ENCODE results near the gene C1orf105. TPM values are rescaled to one million over a fixed set of nuclear protein-coding genes. Genes with fewer than 3 reads are reported as not detected.

The C1orf105 gene
- total and polyA plus RNA-seq, 2 donors = 2.9 TPM; not detected in 1

- no peaks in the 10 kb centered on the region for H3K36me3 ChIP-seq (ENCODE audit: insufficient read depth)
- no peak overlapping the region for H3K4me3 ChIP-seq (ENCODE audit: low read depth, low read length)
- no peak for DNase-seq (ENCODE audit: extremely low spot score)
- no peak overlapping the region for H3K27ac ChIP-seq (ENCODE audit: low read depth)
- H3K4me1 ChIP-seq (ENCODE audit: insufficient read depth) = no peaks in the 10 kb centered on the region
- WGBS = 98% methylated on average over 3 of the region's 3 CpGs
These were observed 46.4 kb downstream of the C1orf105 start for GRCh38 chr1:172466795-172467407.

GRCh38 chr1:172467446-172467845, 47.0 kb downstream of the C1orf105 start:
- Histone ChIP-seq H3K27ac (ENCODE audit: low read depth) (no peak overlapping the region), H3K36me3 (ENCODE audit: insufficient read depth) (no peaks in the 10 kb centered on the region), H3K4me1 (ENCODE audit: insufficient read depth) (no peaks in the 10 kb centered on the region), H3K4me3 (ENCODE audit: low read depth, low read length) (no peak overlapping the region)
- WGBS = 66% methylated on average over 3 of the region's 3 CpGs
- DNase-seq (ENCODE audit: extremely low spot score) = no peak

GRCh38 chr1:172468296-172468695, 47.8 kb downstream of the C1orf105 start:
- Histone ChIP-seq H3K36me3 (ENCODE audit: insufficient read depth) (no peaks in the 10 kb centered on the region), H3K27ac (ENCODE audit: low read depth) (no peak overlapping the region), H3K4me3 (ENCODE audit: low read depth, low read length) (no peak overlapping the region), H3K4me1 (ENCODE audit: insufficient read depth) (no peaks in the 10 kb centered on the region)
- 75% methylated on average over 5 of the region's 5 CpGs for WGBS
- no peak for DNase-seq (ENCODE audit: extremely low spot score)

GRCh38 chr1:172469717-172470116, 49.2 kb downstream of the C1orf105 start:
- DNase-seq (ENCODE audit: extremely low spot score) = no peak
- H3K36me3 ChIP-seq (ENCODE audit: insufficient read depth) = no peaks in the 10 kb centered on the region
- no peak overlapping the region for H3K27ac ChIP-seq (ENCODE audit: low read depth)
- WGBS = 83% methylated on average over 3 of the region's 3 CpGs
- no peak overlapping the region for H3K4me3 ChIP-seq (ENCODE audit: low read depth, low read length)
- H3K4me1 ChIP-seq (ENCODE audit: insufficient read depth) = peaks cover 1% of the 10 kb centered on the region

GRCh38 chr1:172470149-172470548, 49.7 kb downstream of the C1orf105 start:
- Histone ChIP-seq H3K4me1 (ENCODE audit: insufficient read depth) (peaks cover 1% of the 10 kb centered on the region), H3K27ac (ENCODE audit: low read depth) (no peak overlapping the region), H3K36me3 (ENCODE audit: insufficient read depth) (no peaks in the 10 kb centered on the region), H3K4me3 (ENCODE audit: low read depth, low read length) (no peak overlapping the region)
- no peak for DNase-seq (ENCODE audit: extremely low spot score)
- WGBS = 65% methylated on average over 2 of the region's 2 CpGs

GRCh38 chr1:172471666-172472065, 51.2 kb downstream of the C1orf105 start:
- DNase-seq (ENCODE audit: extremely low spot score) = no peak
- Histone ChIP-seq H3K27ac (ENCODE audit: low read depth) (no peak overlapping the region), H3K36me3 (ENCODE audit: insufficient read depth) (no peaks in the 10 kb centered on the region), H3K4me1 (ENCODE audit: insufficient read depth) (peaks cover 1% of the 10 kb centered on the region), H3K4me3 (ENCODE audit: low read depth, low read length) (no peak overlapping the region)
- WGBS = 92% methylated on average over 1 of the region's 1 CpG

GRCh38 chr1:172472495-172472894, 52.0 kb downstream of the C1orf105 start:
- H3K4me3 ChIP-seq (ENCODE audit: low read depth, low read length) = no peak overlapping the region
- DNase-seq (ENCODE audit: extremely low spot score) = no peak
- peaks cover 1% of the 10 kb centered on the region for H3K4me1 ChIP-seq (ENCODE audit: insufficient read depth)
- H3K36me3 ChIP-seq (ENCODE audit: insufficient read depth) = no peaks in the 10 kb centered on the region
- H3K27ac ChIP-seq (ENCODE audit: low read depth) = no peak overlapping the region
- WGBS = 83% methylated on average over 1 of the region's 1 CpG

- H3K27ac ChIP-seq (ENCODE audit: low read depth) = no peak overlapping the region
- H3K4me1 ChIP-seq (ENCODE audit: insufficient read depth) = peaks cover 1% of the 10 kb centered on the region
- no peaks in the 10 kb centered on the region for H3K36me3 ChIP-seq (ENCODE audit: insufficient read depth)
- no peak for DNase-seq (ENCODE audit: extremely low spot score)
- 63% methylated on average over 3 of the region's 3 CpGs for WGBS
- no peak overlapping the region for H3K4me3 ChIP-seq (ENCODE audit: low read depth, low read length)
These were observed 52.8 kb downstream of the C1orf105 start for GRCh38 chr1:172473302-172473701.

- Histone ChIP-seq H3K36me3 (ENCODE audit: insufficient read depth) (no peaks in the 10 kb centered on the region), H3K27ac (ENCODE audit: low read depth) (no peak overlapping the region), H3K4me1 (ENCODE audit: insufficient read depth) (peaks cover 1% of the 10 kb centered on the region), H3K4me3 (ENCODE audit: low read depth, low read length) (no peak overlapping the region)
- DNase-seq (ENCODE audit: extremely low spot score) = no peak
These were observed 53.4 kb downstream of the C1orf105 start for GRCh38 chr1:172473842-172474241.

GRCh38 chr1:172476218-172476811, 55.8 kb downstream of the C1orf105 start:
- peak; percentile 55 for DNase-seq (ENCODE audit: extremely low spot score)
- Histone ChIP-seq H3K4me3 (ENCODE audit: low read depth, low read length) (no peak overlapping the region), H3K36me3 (ENCODE audit: insufficient read depth) (no peaks in the 10 kb centered on the region), H3K27ac (ENCODE audit: low read depth) (peak overlapping the region; percentile 39), H3K4me1 (ENCODE audit: insufficient read depth) (peaks cover 1% of the 10 kb centered on the region)
- WGBS = 69% methylated on average over 4 of the region's 4 CpGs

- no peak overlapping the region for H3K27ac ChIP-seq (ENCODE audit: low read depth)
- H3K36me3 ChIP-seq (ENCODE audit: insufficient read depth) = no peaks in the 10 kb centered on the region
- H3K4me1 ChIP-seq (ENCODE audit: insufficient read depth) = peaks cover 1% of the 10 kb centered on the region
- H3K4me3 ChIP-seq (ENCODE audit: low read depth, low read length) = no peak overlapping the region
- 70% methylated on average over 2 of the region's 2 CpGs for WGBS
- no peak for DNase-seq (ENCODE audit: extremely low spot score)
These were observed 56.7 kb downstream of the C1orf105 start for GRCh38 chr1:172477216-172477615.

GRCh38 chr1:172477741-172478140, 57.3 kb downstream of the C1orf105 start:
- Histone ChIP-seq H3K4me1 (ENCODE audit: insufficient read depth) (peaks cover 1% of the 10 kb centered on the region), H3K36me3 (ENCODE audit: insufficient read depth) (no peaks in the 10 kb centered on the region), H3K4me3 (ENCODE audit: low read depth, low read length) (no peak overlapping the region), H3K27ac (ENCODE audit: low read depth) (no peak overlapping the region)
- no peak for DNase-seq (ENCODE audit: extremely low spot score)
- WGBS = 81% methylated on average over 1 of the region's 1 CpG

GRCh38 chr1:172478485-172478884, 58.0 kb downstream of the C1orf105 start:
- no peak for DNase-seq (ENCODE audit: extremely low spot score)

GRCh38 chr1:172480431-172480830, 59.9 kb downstream of the C1orf105 start:
- WGBS = 81% methylated on average over 3 of the region's 3 CpGs
- no peak overlapping the region for H3K27ac ChIP-seq (ENCODE audit: low read depth)
- DNase-seq (ENCODE audit: extremely low spot score) = no peak
- no peaks in the 10 kb centered on the region for H3K36me3 ChIP-seq (ENCODE audit: insufficient read depth)
- H3K4me1 ChIP-seq (ENCODE audit: insufficient read depth) = no peaks in the 10 kb centered on the region
- H3K4me3 ChIP-seq (ENCODE audit: low read depth, low read length) = no peak overlapping the region

More at GRCh38 chr1:172478485-172478884, 58.0 kb downstream of the C1orf105 start:
- no peaks in the 10 kb centered on the region for H3K36me3 ChIP-seq (ENCODE audit: insufficient read depth)
- no peak overlapping the region for H3K4me3 ChIP-seq (ENCODE audit: low read depth, low read length)
- no peak overlapping the region for H3K27ac ChIP-seq (ENCODE audit: low read depth)
- H3K4me1 ChIP-seq (ENCODE audit: insufficient read depth) = peaks cover under 1% of the 10 kb centered on the region
